HG03039 (cell line): ENCODE results near the gene BRAP.
"Not testable (repeated sequence)": the region's sequence is repeated elsewhere in the genome, so short reads cannot be mapped to it uniquely, and the experiment has no call there.

Experiments
- ATAC-seq: cut with Tn5 transposase; IDR thresholded peaks from one replicate; pipeline ENCODE4 v1.9.1; 2021; ENCODE audit warnings: mild to moderate bottlenecking, moderate library complexity; ENCODE audit not compliant: unreplicated experiment

Gene BRAP

GRCh38 chr12:111624540-111624939 lies 61.2 kb downstream of the BRAP start:
- no peak for ATAC-seq

- not testable (repeated sequence) for ATAC-seq
Observed at GRCh38 chr12:111617841-111618240, 67.9 kb downstream of the BRAP start.

GRCh38 chr12:111616177-111616623 lies 69.6 kb downstream of the BRAP start:
- ATAC-seq, result no peak

DNA sequence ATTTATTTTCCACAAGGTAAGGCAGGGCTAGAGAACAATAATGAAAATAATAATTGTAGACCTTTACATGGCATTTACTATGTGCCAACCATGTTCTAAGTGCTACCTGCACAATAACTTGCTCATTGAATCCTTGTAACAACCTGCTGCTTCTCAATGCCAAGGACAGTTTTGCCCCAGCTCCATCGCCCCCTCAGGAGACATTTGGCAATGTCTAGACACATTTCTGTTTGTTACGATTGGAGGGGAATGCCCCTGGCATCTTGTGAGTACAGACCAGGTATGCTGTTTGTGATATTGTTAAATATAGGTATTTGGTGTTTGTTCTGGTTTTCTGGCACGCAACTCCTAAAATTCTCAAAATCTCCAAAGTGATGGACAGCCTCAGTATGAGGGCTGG lies 78.5 kb downstream of the BRAP start:
- no peak for ATAC-seq

GRCh38 chr12:111606767-111607230 lies 79.0 kb downstream of the BRAP start:
- no peak for ATAC-seq

GRCh38 chr12:111605911-111606766 lies 79.6 kb downstream of the BRAP start:
- ATAC-seq, result no peak

GRCh38 chr12:111602857-111603256 lies 82.9 kb downstream of the BRAP start:
- not testable (repeated sequence) for ATAC-seq

DNA sequence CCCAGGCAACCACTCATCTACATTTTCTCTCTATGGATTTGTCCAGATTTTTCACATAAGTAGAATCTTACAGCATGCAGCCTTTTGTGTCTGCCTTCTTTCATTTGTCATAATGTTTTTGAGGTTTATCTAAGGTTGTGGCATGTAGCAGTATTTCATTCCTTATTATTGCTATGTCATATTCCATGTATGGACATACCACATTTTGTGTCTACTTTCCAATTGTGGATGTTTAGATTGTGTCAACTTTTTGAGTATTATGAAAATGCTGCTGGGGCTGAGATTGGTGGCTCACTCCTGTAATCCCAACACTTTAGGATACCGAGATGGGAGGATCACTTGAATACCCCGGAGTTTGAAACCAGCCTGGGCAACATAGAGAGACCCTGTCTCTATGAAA lies 83.4 kb downstream of the BRAP start:
- ATAC-seq, result no peak

GRCh38 chr12:111600986-111601385 lies 84.8 kb downstream of the BRAP start:
- not testable (repeated sequence) for ATAC-seq

- no peak for ATAC-seq
Observed at GRCh38 chr12:111600205-111600642, 85.5 kb downstream of the BRAP start.

GRCh38 chr12:111599453-111600204 lies 86.1 kb downstream of the BRAP start:
- peak; percentile 49 for ATAC-seq

- ATAC-seq, result peak; percentile 38
Observed at GRCh38 chr12:111598637-111599452, 86.9 kb downstream of the BRAP start, which contains the start of gene ATXN2. ATXN2 (minus strand) TSS chr12:111599315; CDS start chr12:111599034, 281 bp downstream.

DNA sequence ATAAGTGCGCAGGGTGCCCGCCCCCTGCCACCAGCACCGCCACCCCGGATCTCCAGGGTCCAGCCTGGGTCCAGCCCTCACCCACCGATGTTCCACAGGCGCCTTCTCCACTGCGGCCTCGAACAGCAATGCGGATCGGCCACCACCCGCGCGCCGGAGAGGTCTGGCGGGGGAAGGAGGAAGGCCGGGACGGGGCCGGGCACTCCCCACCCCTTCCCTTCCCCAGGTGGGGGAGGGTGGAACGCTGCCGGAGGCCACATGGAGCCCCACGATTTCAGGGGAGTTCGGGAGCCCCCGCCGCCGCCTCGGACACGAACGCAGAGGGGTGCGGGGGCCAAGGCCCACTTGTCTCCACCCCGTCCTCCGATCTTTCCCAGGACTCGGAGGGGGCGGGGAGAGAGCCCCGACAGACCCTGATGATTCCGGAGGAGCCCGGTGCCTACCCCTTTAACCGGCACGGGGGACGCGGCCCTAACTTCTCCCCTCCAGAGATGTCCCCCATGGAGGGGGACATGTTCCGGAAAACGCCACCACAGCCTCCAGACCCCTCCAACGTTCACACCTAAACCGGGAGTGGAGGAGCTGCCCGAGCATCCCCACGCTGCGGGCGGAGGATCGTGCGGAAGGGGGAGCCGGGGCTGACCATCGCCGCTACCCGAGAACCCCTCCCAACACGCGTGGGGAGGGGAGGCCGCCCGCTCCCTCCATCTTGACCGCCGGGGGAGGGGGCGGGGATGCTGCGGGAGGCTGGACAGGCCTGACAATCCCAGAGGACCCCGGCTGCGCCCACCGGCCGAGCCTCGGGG lies 87.7 kb downstream of the BRAP start:
- ATAC-seq, result peak; percentile 3

DNA sequence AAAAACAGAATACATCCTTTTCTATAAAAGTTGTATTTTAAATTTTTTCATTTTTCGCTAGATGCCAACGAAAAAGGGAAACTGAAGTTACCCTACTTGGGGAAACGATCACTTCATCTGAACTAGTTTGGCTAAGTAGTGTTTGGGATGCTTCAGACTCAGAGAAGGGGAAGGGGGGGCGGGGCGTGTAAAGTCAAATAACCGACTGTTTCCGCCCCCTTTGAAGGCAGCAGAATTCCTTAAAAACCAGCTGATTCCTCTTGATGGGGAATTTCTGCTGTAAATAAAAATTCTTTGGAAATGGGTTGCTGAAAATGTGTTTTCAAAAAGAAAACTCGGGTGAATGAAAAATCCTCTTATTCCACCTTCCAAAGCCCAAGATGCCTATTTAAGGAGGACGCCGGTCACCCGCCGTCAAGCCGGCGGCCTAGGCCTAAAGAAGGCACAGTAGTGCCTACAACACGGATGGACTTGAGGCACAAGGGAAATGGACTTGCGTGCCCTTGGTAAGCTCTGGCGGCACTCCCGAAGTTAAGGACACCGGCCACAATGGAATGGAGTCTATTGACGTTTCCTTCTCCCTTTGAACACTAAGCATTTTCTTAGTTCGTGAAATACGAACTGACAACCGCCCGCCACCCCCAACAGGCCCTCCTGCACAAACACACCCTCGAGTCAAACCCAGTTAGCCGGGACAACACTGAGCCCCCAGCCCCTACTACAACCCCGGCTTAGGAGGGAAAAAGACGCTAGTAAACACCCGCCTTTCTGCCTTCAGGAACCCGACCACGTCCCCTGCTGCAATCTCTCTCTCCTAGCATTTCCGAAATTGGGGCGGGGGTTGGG lies 88.5 kb downstream of the BRAP start:
- no peak for ATAC-seq

DNA sequence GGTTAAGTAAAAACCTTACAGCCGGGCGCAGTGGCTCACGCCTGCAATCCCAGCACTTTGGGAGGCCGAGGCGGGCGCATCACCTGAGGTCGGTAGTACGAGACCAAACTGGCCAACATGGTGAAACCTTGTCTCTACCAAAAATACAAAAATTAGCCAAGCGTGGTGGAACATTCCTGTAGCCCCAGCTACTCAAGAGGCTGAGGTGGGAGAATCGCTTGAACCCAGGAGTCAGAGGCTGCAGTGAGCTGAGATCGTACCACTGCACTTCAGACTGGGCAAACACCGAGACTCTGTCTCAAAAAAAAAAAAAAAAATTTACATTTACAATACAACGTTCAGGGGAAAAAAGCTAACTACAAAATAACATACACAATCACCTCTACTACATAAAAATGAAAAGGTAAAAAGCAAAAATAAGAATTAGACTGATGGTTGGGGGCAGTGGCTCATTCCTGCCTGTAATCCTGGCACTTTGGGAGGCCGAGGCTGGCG lies 90.4 kb downstream of the BRAP start:
- ATAC-seq, result not testable (repeated sequence)
